IPS DF 6.9 (cell line): ENCODE results near the gene CLIC5.

Experiments
- DNase-seq: peaks from one replicate; pipeline ENCODE4 v3.0.0-alpha.2; 2013; ENCODE audit warnings: low read depth, low spot score
- H3K27ac ChIP-seq: one replicate; pipeline ENCODE4 v1.5.1; 2013; ENCODE audit warnings: low read length, control low read depth
- H3K27me3 ChIP-seq: 2 replicates; pipeline ENCODE4 v1.6.1; 2013; ENCODE audit warnings: mild to moderate bottlenecking, low read length; ENCODE audit not compliant: control insufficient read depth, insufficient read depth
- H3K36me3 ChIP-seq: 2 replicates; pipeline ENCODE4 v1.6.1; 2013; ENCODE audit warnings: low read length; ENCODE audit not compliant: control insufficient read depth, insufficient read depth
- H3K4me1 ChIP-seq: 2 replicates; pipeline ENCODE4 v1.6.1; 2013; ENCODE audit warnings: low read length; ENCODE audit not compliant: control insufficient read depth, insufficient read depth
- H3K4me3 ChIP-seq: 2 replicates; pipeline ENCODE4 v1.5.1; 2013; ENCODE audit warnings: mild to moderate bottlenecking, low read length
- H3K9me3 ChIP-seq: 2 replicates; pipeline ENCODE4 v1.6.1; 2013; ENCODE audit warnings: low read length, inconsistent platforms; ENCODE audit not compliant: control insufficient read depth, insufficient read depth
- WGBS: extraction: QIAGEN DNeasy Blood & Tissue Kit; methylation state at CpG from one replicate; pipeline ENCODE4 v1.1.7; 2013; ENCODE audit warnings: mixed read lengths, missing lambda C conversion rate; ENCODE audit not compliant: insufficient read length, insufficient coverage; 5-methylcytosine and 5-hydroxymethylcytosine counted together

Gene CLIC5

DNA sequence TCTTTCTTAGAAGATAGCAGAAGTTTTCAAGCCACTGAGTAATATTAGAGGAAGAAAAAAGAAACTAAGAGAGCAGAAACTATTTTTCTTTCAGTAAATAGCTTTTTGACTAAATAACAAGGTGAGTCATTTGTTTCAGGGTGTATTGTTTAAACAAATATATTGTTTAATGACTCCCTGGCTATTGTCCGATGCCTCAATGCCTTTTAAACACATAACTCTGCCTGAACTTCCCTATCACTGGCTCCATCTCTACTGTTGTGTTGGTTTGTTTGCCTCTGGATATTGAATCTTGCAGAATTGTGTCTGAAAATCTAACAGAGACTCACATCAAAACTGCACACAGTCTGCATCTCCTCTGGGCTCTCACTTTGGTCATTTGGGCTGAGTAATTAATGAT is 19.6 kb upstream of the CLIC5 start:
- Histone ChIP-seq H3K27ac (no peak overlapping the region), H3K9me3 (no peaks in the 10 kb centered on the region), H3K4me3 (no peak overlapping the region), H3K4me1 (peaks cover 2% of the 10 kb centered on the region), H3K36me3 (no peaks in the 10 kb centered on the region), H3K27me3 (no peaks in the 10 kb centered on the region)
- DNase-seq = no peak
- no CpG with 5 or more reads among the region's 1 CpG for WGBS

DNA sequence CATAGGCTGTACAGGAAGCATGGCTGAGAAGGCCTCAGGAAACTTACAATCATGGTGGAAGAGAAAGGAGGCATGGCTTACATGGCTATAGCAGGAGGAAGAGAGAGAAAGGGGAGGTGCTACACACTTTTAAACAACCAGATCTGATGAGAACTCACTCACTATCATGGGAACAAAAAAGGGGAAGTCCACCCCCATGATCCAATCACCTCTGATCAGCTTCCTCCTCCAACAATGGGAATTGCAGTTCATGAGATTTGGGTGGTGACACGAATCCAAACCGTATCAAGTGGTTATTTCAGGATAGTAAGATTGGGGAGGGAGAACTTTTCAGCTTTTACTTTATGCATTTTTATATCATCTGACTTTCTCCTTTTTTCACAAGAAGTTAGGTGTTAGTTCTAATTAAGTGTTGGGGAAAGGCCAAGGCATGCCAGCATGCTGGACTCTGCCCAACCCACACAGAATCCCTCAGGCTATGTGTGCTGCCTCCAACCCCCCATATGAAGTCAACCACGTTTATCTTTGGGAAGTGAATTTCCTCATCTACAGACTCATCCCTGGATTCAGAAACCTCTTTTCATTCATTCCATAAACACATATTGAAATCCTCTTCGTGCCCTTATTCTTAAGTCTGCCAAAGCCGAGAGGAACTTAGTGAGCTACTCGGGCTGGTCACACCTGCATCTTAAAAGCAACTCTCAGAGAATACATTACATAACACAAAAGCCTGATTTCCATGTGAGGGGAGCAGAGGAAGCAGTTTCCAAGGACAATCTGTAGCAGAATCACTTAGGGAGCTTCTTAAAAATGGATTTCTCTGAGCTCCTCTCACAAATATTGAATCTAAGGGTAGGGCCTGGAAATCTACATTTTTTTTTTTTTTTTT is 16.7 kb upstream of the CLIC5 start:
- peaks cover 2% of the 10 kb centered on the region for H3K4me1 ChIP-seq
- DNase-seq = no peak
- WGBS = no CpG with 5 or more reads among the region's 6 CpGs

DNA sequence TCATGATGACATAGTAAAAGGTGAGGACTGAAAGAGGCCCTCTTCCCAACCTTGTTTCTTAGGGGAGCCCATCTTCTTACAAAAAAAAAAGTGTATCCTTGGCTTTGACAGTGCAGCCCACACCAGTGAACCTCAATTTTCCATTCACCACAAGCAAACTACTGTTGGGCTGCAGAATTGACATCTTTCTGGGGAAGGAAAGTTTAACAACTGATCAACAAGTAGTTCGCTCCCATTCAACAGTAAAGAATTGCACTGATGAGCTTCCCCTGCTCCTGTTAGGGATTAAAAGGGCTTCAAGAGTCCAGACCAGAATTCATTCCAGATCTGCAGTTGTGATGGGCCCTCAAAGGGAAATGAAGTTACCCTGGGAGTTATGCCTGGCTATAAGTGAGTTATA is 13.9 kb upstream of the CLIC5 start:
- peaks cover 2% of the 10 kb centered on the region; the same call in 1 of the 2 replicates for H3K4me1 ChIP-seq
- no peak overlapping the region for H3K4me3 ChIP-seq
- H3K36me3 ChIP-seq = no peaks in the 10 kb centered on the region
- no peak for DNase-seq
- no peaks in the 10 kb centered on the region for H3K27me3 ChIP-seq
- WGBS = no CpG with 5 or more reads among the region's 1 CpG
- no peak overlapping the region for H3K27ac ChIP-seq
- H3K9me3 ChIP-seq = no peaks in the 10 kb centered on the region

More for the DNA sequence above, 16.7 kb upstream of the CLIC5 start:
- no peaks in the 10 kb centered on the region for H3K36me3 ChIP-seq
- H3K9me3 ChIP-seq = no peaks in the 10 kb centered on the region
- H3K4me3 ChIP-seq = no peak overlapping the region
- no peak overlapping the region for H3K27ac ChIP-seq
- H3K27me3 ChIP-seq = no peaks in the 10 kb centered on the region

DNA sequence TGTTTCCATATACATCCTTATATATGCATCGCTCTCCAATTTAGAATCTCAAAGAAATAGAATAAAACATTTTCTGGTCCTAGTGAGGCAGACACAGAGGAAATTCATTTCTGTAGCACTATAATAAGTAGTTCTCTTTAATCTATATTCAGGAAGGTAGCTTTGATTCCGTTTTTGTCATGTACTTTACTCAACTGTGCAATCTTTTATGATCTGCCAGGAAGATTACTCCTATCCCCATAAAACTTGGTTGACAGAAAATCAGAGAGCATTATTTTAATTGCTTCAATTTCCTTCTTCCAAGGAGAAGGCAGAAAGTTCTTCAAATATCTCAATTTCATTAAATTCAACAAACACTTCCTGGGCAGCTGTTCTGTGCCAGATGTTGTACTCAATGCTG is 10.6 kb upstream of the CLIC5 start:
- no peaks in the 10 kb centered on the region for H3K27me3 ChIP-seq
- H3K4me1 ChIP-seq = no peaks in the 10 kb centered on the region
- no peak overlapping the region for H3K27ac ChIP-seq
- no peaks in the 10 kb centered on the region for H3K36me3 ChIP-seq
- no peak for DNase-seq
- WGBS = no CpG with 5 or more reads among the region's 2 CpGs
- no peak overlapping the region for H3K4me3 ChIP-seq
- no peaks in the 10 kb centered on the region for H3K9me3 ChIP-seq

DNA sequence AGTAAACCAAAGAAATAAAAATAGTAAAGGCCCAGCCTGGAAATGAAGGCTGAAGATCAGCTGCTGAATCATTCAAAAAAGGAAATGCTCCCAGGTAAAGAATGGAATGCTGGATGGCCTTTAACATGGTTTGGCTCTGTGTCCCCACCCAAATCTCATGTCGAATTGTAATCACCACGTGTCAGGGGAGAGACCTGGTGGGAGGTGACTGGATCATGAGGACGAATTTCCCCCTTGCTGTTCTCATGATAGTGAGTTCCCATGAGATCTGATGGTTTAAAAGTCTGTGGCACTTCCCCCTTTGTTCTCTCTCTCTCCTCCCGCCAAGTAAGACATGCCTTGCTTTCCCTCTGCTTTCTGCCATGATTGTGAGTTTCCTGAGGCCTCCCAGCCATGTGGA is 9.9 kb upstream of the CLIC5 start:
- Histone ChIP-seq H3K9me3 (no peaks in the 10 kb centered on the region), H3K27me3 (no peaks in the 10 kb centered on the region), H3K27ac (no peak overlapping the region), H3K36me3 (no peaks in the 10 kb centered on the region), H3K4me1 (no peaks in the 10 kb centered on the region), H3K4me3 (no peak overlapping the region)
- no peak for DNase-seq
- no CpG with 5 or more reads among the region's 4 CpGs for WGBS

DNA sequence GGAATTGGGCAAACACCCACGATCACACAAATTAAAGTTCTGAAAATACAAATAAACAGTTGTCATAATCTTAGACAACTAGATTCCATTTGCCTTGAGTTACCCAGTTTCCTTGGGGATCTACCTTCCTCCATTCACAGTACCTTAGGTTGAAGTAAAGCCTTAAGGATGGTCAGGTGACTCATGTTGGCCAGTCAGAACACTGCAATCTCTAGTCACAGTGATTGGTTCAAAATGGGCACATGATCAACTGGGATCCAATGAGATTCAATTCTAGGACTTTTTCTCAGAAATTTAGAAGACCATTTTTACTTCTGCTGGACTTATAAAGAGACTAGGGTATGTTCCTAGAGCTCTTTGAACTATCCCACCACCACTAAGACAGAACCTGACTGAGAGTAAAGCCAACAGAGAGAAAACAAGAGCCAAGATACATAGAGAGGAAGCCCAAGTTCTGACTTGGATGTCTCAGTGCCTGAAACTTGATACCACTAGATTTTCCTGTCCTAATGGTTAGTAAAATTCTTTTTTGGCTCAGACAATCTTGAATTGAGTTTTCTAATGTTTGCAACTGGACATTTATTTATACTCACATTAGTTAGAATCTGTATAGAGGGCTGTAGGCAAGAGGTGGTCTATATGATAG is 8.6 kb upstream of the CLIC5 start:
- H3K4me3 ChIP-seq = no peak overlapping the region
- no peaks in the 10 kb centered on the region for H3K4me1 ChIP-seq
- H3K36me3 ChIP-seq = no peaks in the 10 kb centered on the region
- H3K27ac ChIP-seq = no peak overlapping the region
- no peaks in the 10 kb centered on the region for H3K27me3 ChIP-seq
- DNase-seq = no peak
- H3K9me3 ChIP-seq = no peaks in the 10 kb centered on the region
- no CpG with 5 or more reads among the region's 1 CpG for WGBS

DNA sequence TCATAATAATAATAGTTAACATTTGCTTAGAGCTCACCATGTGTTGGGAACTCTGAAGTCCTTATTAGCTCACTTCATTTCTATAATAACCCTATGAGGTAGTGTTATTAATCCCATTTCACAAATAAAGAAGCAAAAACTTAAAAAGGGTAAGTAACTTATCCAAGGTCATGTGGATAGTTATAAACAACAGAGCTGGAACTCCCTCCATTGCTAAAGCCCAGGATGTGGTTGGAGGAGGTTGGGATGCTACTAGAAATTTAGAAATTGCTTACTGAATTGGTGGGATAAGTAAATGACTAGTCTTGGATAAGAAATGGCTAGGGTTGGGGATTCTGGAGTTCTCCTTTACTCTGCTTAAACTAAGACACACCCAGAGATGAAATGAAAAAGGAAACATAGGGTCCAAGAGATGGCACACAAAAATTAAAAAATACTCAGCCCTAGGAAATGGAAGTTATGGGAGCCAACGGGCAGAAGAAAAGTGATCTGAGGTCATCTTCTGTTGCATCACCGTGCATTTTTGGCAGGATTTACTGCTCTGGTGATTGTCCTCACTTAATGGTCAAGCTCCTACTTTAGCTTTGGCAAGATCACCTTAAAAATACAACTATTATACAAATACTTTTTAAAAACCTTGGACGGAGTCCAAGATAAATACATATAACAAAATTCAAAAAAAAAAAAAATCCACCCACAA is 7.7 kb upstream of the CLIC5 start:
- Histone ChIP-seq H3K4me1 (no peaks in the 10 kb centered on the region), H3K4me3 (no peak overlapping the region), H3K27me3 (no peaks in the 10 kb centered on the region), H3K9me3 (no peaks in the 10 kb centered on the region), H3K36me3 (no peaks in the 10 kb centered on the region), H3K27ac (no peak overlapping the region)
- WGBS = 100% methylated on average over 1 of the region's 3 CpGs
- DNase-seq = no peak

DNA sequence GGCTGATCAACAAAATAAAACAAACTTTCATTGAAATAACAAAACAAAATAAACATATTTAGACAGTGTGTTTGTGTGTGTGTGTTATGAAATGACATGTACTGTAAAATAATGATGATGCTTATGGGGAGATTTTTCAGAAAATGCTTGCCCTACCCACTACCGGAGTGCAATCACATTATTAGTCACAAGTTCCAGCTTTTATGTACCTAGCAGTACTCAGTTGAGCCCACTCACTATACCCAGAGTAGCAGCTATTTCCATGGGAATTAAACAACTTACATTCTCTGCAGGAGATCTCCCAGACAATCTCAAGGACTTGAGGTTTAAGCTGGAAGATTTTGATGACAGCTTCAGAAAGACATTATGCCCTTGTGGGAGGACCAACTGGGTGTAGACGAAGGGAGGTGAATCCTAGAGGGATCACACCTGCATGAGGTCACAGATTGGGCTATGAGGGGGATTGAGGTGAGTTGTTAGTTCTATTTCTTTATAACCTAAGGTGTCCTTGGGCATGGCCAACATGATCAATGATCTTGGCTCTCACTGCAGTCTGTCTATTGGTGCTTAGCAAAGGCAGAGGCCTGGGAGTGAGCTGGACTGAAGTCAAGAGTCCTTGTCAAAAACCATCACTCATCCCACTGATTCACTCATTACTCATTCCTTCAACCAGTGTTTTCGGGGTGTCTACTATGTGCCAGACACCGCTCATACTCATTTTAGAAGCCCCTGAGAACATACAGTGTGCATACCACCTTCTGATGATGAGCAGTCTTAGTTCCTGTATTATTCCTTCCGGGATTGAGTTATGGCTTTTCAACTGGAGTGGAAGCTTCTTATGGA is 6.7 kb upstream of the CLIC5 start:
- H3K9me3 ChIP-seq = no peaks in the 10 kb centered on the region
- H3K27ac ChIP-seq = no peak overlapping the region
- DNase-seq = no peak
- WGBS = no CpG with 5 or more reads among the region's 5 CpGs
- H3K27me3 ChIP-seq = no peaks in the 10 kb centered on the region
- H3K4me1 ChIP-seq = no peaks in the 10 kb centered on the region
- no peak overlapping the region for H3K4me3 ChIP-seq
- H3K36me3 ChIP-seq = no peaks in the 10 kb centered on the region

DNA sequence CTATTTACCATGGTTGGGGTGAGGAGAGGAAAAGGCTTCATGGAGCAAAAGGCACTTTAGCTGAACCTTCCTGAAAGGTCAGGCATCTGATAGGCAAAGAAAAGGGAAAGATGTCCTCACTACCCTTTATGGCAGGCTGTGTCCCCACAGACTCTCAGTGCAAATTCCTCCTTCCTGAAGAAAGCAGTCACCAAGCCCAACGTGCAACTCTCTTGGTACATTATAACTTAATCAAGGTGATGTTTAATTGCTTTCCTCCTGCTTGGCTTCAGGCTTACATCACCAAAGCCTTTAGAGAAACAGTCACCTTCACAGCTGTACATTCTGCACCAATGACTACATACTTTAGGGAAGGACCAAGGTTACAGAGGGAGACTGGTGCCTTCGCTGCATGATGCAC is 2.1 kb upstream of the CLIC5 start:
- Histone ChIP-seq H3K9me3 (no peaks in the 10 kb centered on the region), H3K27ac (no peak overlapping the region), H3K4me1 (0 out of 2 replicates have a peak, but pooled peaks cover 4% of the 10 kb centered on the region), H3K4me3 (no peak overlapping the region), H3K36me3 (no peaks in the 10 kb centered on the region), H3K27me3 (peaks cover 9% of the 10 kb centered on the region; the same call in 1 of the 2 replicates)
- no peak for DNase-seq
- WGBS = no CpG with 5 or more reads among the region's 2 CpGs
